ENCODE data around the gene CDC42BPB. TPM values are rescaled to one million over a fixed set of nuclear protein-coding genes. Genes with fewer than 3 reads are reported as not detected.
A peak's percentile ranks its signal among the peaks of the same experiment; 100 is the strongest.

Gene CDC42BPB
- total RNA-seq, 1 donor from 2014 or later, result 116 TPM

DNA sequence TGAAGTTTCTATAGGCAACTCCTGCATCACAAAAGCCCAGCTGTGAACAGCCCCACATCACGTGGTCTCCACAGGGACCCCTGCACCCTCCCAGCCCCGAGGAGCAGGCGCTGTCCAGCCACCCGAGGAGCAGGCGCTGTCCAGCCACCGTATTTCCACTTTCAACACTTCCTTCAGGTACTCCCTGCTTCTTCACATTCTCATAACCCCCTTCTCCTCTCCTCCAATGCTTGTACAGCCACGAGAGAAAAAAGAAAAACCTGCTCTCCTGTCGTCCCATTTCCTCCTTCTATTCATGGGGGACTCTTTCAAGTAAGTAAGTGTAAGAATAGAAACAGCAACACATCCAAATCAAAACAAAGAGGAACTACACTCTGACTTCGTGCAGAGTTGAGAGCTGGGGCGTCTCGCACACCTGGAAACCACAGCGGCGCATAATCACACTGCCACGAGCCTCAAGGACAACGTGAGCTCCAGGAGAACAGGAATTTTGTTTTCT, 11.9 kb downstream of the CDC42BPB start:
- peaks cover 95% of the 10 kb centered on the region for H4K20me1 ChIP-seq (ENCODE audit: insufficient read depth, low read length)

DNA sequence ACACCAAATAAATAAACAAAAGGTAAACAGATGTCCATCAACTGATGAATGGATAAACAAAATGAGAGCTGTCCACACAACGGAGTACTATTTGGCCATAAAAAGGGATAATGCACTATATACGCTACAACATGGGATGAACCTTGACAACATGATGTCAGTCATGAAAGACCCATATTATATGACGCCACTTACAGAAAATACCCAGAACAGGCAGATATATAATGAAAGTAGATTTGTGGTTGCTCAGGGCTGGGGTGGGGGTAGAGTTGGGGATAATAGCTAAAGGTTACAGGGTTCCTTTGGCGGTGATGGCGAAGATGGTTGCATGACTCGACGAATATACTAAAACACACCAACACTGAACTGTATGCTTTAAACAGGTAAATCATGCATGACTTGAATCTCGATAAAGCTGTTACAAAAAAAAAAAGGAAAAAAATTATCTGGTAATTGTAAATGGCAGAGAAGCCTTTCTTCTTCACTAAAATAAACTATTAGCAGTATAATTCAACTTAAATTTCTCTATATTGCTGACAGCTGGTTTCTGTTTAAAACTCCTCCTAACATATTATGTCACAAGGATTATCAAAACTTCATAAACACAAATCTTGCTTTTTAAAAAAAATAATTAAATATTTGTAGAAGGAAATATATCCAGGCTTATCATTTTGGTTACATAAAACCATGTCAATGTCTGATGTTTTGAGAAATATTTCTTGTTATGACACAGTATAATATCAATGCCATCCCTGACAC, 13.9 kb downstream of the CDC42BPB start:
- Histone ChIP-seq H3K4me1 (ENCODE audit: insufficient read depth, low read length) (no peaks in the 10 kb centered on the region), H3K4me2 (ENCODE audit: low read length) (no peak overlapping the region), H3K9ac (ENCODE audit: low read length) (no peak overlapping the region), H3K27ac (ENCODE audit: low read depth, low read length) (no peak overlapping the region), H3K27me3 (ENCODE audit: insufficient read depth, low read length) (no peaks in the 10 kb centered on the region), H3K79me2 (ENCODE audit: insufficient read depth, low read length) (peaks cover 98% of the 10 kb centered on the region), H3K9me3 (ENCODE audit: insufficient read depth, low read depth, low read length) (no peaks in the 10 kb centered on the region), H3K4me3 (ENCODE audit: insufficient read depth, low read depth, low read length) (no peak overlapping the region), H3K36me3 (ENCODE audit: insufficient read depth, low read length) (peaks cover 2% of the 10 kb centered on the region), H4K20me1 (ENCODE audit: insufficient read depth, low read length) (peaks cover 93% of the 10 kb centered on the region), H2AFZ (ENCODE audit: low read depth, low read length) (no peak overlapping the region)
- no peaks in the 10 kb centered on the region for H3K27me3 Mint-ChIP-seq (ENCODE audit: low read depth, unreplicated experiment)
- H3K27ac Mint-ChIP-seq (ENCODE audit: unreplicated experiment), result no peak overlapping the region
- DNase-seq (ENCODE audit: low read depth), result no peak
- no peaks in the 10 kb centered on the region for H3K9me3 Mint-ChIP-seq (ENCODE audit: unreplicated experiment)
- H3K36me3 Mint-ChIP-seq (ENCODE audit: low read depth, unreplicated experiment), result peaks cover 22% of the 10 kb centered on the region
- TF ChIP-seq, protein P1, sequence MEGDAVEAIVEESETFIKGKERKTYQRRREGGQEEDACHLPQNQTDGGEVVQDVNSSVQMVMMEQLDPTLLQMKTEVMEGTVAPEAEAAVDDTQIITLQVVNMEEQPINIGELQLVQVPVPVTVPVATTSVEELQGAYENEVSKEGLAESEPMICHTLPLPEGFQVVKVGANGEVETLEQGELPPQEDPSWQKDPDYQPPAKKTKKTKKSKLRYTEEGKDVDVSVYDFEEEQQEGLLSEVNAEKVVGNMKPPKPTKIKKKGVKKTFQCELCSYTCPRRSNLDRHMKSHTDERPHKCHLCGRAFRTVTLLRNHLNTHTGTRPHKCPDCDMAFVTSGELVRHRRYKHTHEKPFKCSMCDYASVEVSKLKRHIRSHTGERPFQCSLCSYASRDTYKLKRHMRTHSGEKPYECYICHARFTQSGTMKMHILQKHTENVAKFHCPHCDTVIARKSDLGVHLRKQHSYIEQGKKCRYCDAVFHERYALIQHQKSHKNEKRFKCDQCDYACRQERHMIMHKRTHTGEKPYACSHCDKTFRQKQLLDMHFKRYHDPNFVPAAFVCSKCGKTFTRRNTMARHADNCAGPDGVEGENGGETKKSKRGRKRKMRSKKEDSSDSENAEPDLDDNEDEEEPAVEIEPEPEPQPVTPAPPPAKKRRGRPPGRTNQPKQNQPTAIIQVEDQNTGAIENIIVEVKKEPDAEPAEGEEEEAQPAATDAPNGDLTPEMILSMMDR (IDR thresholded peaks at IDR 0.05; ENCODE audit: insufficient read depth, low read depth, low read length), result no peak
- no peak for TF ChIP-seq EZH2 (IDR thresholded peaks at IDR 0.05; ENCODE audit: insufficient read depth, low read length)
- H3K4me3 Mint-ChIP-seq (ENCODE audit: unreplicated experiment), result no peak overlapping the region
- peaks cover 14% of the 10 kb centered on the region for H3K4me1 Mint-ChIP-seq (ENCODE audit: low read depth, unreplicated experiment)
- FAIRE-seq, result no peak

More for the DNA sequence above, 11.9 kb downstream of the CDC42BPB start:
- peak overlapping the region; percentile 8 for H3K4me3 Mint-ChIP-seq (ENCODE audit: unreplicated experiment)
- Histone ChIP-seq H3K27ac (ENCODE audit: low read depth, low read length) (no peak overlapping the region), H3K79me2 (ENCODE audit: insufficient read depth, low read length) (peaks cover 97% of the 10 kb centered on the region), H2AFZ (ENCODE audit: low read depth, low read length) (no peak overlapping the region), H3K4me1 (ENCODE audit: insufficient read depth, low read length) (no peaks in the 10 kb centered on the region), H3K36me3 (ENCODE audit: insufficient read depth, low read length) (peaks cover 2% of the 10 kb centered on the region), H3K4me2 (ENCODE audit: low read length) (peak overlapping the region; percentile 13), H3K27me3 (ENCODE audit: insufficient read depth, low read length) (no peaks in the 10 kb centered on the region), H3K9me3 (ENCODE audit: insufficient read depth, low read depth, low read length) (no peaks in the 10 kb centered on the region), H3K9ac (ENCODE audit: low read length) (no peak overlapping the region), H3K4me3 (ENCODE audit: insufficient read depth, low read depth, low read length) (no peak overlapping the region)
- no peaks in the 10 kb centered on the region for H3K9me3 Mint-ChIP-seq (ENCODE audit: unreplicated experiment)
- H3K4me1 Mint-ChIP-seq (ENCODE audit: low read depth, unreplicated experiment), result peaks cover 16% of the 10 kb centered on the region
- no peak for DNase-seq (ENCODE audit: low read depth)
- no peaks in the 10 kb centered on the region for H3K27me3 Mint-ChIP-seq (ENCODE audit: low read depth, unreplicated experiment)
- no peak for FAIRE-seq
- no peak overlapping the region for H3K27ac Mint-ChIP-seq (ENCODE audit: unreplicated experiment)
- peaks cover 22% of the 10 kb centered on the region for H3K36me3 Mint-ChIP-seq (ENCODE audit: low read depth, unreplicated experiment)
- TF ChIP-seq, protein P1 (IDR thresholded peaks at IDR 0.05; ENCODE audit: insufficient read depth, low read depth, low read length), result no peak
- TF ChIP-seq EZH2 (IDR thresholded peaks at IDR 0.05; ENCODE audit: insufficient read depth, low read length), result no peak

GRCh38 chr14:103041464-103041863, 15.9 kb downstream of the CDC42BPB start:
- no peak overlapping the region for H3K4me3 Mint-ChIP-seq (ENCODE audit: unreplicated experiment)
- no peaks in the 10 kb centered on the region for H3K27me3 Mint-ChIP-seq (ENCODE audit: low read depth, unreplicated experiment)
- no peak overlapping the region for H3K27ac ChIP-seq (ENCODE audit: low read depth, low read length)
- H3K4me1 ChIP-seq (ENCODE audit: insufficient read depth, low read length), result no peaks in the 10 kb centered on the region
- no peak for FAIRE-seq
- H3K27ac Mint-ChIP-seq (ENCODE audit: unreplicated experiment), result no peak overlapping the region
- no peak overlapping the region for H2AFZ ChIP-seq (ENCODE audit: low read depth, low read length)
- no peak overlapping the region for H3K9ac ChIP-seq (ENCODE audit: low read length)
- H3K27me3 ChIP-seq (ENCODE audit: insufficient read depth, low read length), result no peaks in the 10 kb centered on the region
- H3K4me1 Mint-ChIP-seq (ENCODE audit: low read depth, unreplicated experiment), result peaks cover 7% of the 10 kb centered on the region
- no peaks in the 10 kb centered on the region for H3K36me3 ChIP-seq (ENCODE audit: insufficient read depth, low read length)
- no peaks in the 10 kb centered on the region for H3K9me3 ChIP-seq (ENCODE audit: insufficient read depth, low read depth, low read length)
- H3K4me3 ChIP-seq (ENCODE audit: insufficient read depth, low read depth, low read length), result no peak overlapping the region
- peaks cover 92% of the 10 kb centered on the region for H4K20me1 ChIP-seq (ENCODE audit: insufficient read depth, low read length)
- H3K4me2 ChIP-seq (ENCODE audit: low read length), result no peak overlapping the region
- no peak for DNase-seq (ENCODE audit: low read depth)
- peaks cover 98% of the 10 kb centered on the region for H3K79me2 ChIP-seq (ENCODE audit: insufficient read depth, low read length)
- no peak for TF ChIP-seq EZH2 (IDR thresholded peaks at IDR 0.05; ENCODE audit: insufficient read depth, low read length)
- TF ChIP-seq, protein P1 (IDR thresholded peaks at IDR 0.05; ENCODE audit: insufficient read depth, low read depth, low read length), result no peak
- peaks cover 18% of the 10 kb centered on the region for H3K36me3 Mint-ChIP-seq (ENCODE audit: low read depth, unreplicated experiment)
- no peaks in the 10 kb centered on the region for H3K9me3 Mint-ChIP-seq (ENCODE audit: unreplicated experiment)
